ENCODE data around the gene STPG2.

STPG2 gene

DNA sequence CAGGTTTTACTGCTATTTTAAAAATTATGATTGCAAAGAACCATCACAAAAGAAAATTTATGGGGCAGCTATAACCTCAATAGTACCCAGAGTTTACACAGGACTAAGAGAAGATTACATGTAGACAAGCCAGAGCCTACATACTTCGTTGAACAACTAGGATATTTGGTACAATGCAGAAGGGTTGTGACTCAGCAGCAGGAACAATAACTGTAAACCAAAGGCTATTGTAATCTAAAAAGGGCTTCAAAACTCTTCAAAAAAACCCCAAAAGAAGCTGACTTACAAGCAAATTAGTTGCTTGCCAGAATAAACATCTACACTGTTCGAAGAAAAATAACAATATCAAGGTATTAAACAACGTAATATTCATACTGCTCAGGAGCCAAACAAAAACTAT is 618.0 kb downstream of the STPG2 start:
- in situ Hi-C loops (cut with MboI; ENCODE audit: low sequenced_read_pairs) = no loop called here

DNA sequence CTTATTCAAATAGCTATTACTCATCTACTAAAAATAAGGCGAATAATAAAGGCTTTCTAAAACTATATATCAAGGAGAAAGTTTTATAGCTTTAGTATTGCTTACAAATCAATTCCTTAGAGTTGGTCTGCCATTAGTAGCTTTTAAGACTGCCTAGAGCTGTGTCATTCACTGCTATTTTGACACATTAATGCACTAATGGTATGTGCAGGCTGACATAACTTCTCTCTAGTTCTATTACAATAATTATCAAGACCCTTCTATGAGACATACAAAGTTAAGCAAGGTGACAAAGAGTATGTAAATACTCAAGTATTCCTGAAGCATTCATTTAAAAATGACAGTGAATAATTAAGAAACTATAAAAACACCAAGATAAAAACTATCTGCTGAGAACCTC is 625.3 kb downstream of the STPG2 start:
- in situ Hi-C loops (cut with MboI; ENCODE audit: low sequenced_read_pairs) = no loop called here

DNA sequence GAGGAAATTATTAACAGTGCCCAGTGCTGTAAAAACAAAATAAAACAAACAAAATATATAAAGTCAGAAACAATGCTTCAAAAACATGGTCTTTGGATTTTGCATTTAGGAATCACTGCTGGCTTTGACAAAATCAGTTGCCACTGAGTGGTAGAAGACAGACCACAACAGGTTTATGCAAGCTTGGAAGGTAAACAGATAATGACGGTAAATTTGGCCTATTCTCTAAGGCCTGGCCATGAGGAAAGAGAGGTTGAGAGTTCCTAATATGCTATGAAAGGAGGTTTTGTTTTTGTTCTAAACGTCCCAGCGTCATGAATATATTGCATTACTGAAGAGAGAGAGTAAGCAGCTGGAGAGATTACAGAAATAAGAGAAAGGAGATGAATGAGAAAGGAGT is 629.4 kb downstream of the STPG2 start:
- in situ Hi-C loops (cut with MboI; ENCODE audit: low sequenced_read_pairs) = no loop called here
